Left renal pelvis (tissue), 4 donors: ENCODE measurements around the gene CCDC71L. TPM values are rescaled to one million over a fixed set of nuclear protein-coding genes. Genes with fewer than 3 reads are reported as not detected.
A peak's percentile ranks its signal among the peaks of the same experiment; 100 is the strongest.

Experiments used
- DNase-seq, 4 donors: peaks; one replicate each; pipeline ENCODE4 v3.0.0-alpha.2; 2013; ENCODE audit warnings: low read depth in 4 of 4, low spot score in 3 of 4
- polyA plus RNA-seq, 4 donors: library from polyadenylated mRNA; unstranded; fragments of 120-200 nt; gene quantifications; one replicate each; pipeline ENCODE4 v1.2.1, GENCODE V29; 2013; ENCODE audit not compliant: insufficient read length in 4 of 4

The CCDC71L gene
- polyA plus RNA-seq, 4 donors = 7.7 to 10.2 (median 8.9) TPM

DNA sequence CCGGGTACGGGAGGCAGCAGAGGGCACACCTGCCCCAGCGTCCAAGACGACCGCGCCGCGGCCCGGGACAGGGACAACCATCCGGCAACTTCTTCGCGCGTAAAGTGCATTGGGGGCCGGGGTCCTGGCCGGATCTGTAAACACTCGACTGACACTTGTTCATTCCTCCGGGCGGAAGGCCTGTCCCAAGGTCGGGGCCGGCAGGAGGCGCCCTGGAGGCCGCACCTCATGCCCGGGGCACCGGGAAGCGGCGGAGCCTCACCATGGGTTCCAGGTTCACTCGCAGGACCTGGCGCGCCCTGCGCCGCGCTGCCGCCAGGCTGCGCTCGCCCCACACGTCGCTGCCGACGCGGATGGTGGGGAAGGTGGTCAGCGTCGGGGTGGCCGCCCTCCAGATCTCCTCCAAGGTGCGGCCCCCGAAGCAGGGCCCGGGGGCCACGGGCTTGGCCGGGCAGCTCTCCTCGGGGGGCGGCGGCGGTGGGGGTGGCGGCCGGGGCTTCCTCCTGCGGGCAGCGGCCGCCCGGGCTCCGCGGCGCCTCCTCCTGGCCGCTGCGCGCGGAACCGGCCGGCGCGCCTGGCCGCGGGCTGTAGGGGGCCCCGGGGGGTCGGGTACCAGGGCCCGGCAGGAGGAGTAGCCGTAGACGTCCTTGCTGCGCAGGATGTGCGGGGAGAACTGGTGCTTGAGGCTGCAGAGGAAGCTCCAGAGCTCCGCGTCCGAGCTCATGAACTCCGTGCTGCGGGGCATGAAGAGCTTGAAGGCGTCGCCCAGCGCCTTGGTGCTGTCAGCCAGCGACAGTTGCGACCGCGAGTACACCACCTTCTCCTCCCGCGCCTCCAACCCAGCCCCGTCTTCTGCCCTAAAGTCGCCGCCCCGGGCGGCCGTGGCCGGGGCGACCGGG, 746 bp downstream of the CCDC71L start:
- DNase-seq = peak; percentile 24 to 51 (median 44)

DNA sequence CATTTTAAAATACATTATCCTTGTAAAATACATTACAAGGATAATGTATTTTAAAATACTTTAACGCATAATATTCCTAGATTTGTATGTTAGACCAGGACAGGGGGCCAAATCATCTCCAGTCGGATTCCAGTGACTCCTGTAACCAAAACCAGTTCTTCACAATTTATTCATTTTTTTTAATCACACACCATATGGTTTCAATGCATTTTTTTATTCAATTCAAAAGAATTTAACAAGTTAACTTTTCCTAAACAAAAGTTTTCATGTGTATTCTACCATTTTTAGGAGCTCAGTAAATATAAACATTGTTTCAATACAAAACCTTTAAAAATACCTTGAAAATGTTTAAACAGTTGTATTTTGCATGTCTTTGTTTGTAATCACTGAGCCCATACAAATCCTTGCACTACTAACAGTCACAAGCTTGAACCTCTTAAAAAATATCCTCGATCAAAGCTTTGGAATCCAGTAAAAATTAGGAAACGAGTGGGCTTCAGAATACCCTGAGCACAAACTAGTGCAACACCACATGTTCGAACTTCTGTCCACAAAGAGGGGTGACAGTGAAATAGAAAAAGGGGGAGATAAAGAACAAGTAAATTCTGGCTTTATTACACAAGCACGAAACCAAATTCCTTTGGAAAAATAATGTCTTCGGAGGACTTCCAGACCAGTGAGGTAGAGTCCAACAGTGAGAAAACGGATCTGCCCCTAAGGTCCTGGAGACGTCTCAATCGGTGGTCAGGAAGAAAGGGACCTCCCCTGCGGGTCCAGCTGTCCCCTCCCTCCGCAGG, 1.6 kb downstream of the CCDC71L start:
- DNase-seq = peak in 2 of 4 donors; percentile 3 to 10

DNA sequence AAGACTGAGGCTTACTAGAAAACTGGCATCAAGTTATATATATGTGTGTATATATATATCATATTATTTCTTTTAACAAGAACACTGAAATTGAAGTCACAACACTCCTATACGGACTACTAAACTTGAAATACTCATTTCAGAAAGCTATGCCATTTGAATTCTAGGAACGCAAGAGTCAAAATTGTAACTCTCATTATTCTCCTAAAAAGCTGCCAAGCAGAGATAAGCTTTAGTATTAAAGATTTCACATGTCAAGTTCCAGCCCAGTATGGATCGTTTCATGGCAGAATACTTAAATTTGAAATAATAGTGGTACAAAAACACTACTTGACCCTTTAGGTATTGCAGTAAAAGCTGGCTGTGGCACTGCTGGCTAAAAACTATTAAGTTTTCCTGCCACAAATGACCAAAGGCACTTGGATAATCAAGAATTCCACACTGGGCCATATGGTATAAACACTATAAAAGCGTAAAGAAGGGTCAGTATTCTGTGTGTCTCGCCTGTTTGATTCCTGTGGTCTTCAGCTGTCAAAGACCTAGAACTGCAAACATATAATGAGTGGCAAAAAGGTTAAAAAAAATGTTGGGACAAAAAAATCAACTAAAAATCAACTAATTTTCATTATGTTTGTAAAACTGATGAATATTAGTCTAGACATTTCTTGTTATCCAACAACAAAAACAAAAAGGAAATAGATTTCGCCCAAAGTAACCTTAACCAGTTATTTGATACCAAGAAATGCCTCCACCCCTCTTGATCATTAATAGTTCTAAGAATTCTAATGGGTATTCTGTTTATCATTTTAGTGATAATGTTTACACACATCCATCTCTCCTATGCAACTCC, 2.4 kb downstream of the CCDC71L start:
- DNase-seq = no peak

DNA sequence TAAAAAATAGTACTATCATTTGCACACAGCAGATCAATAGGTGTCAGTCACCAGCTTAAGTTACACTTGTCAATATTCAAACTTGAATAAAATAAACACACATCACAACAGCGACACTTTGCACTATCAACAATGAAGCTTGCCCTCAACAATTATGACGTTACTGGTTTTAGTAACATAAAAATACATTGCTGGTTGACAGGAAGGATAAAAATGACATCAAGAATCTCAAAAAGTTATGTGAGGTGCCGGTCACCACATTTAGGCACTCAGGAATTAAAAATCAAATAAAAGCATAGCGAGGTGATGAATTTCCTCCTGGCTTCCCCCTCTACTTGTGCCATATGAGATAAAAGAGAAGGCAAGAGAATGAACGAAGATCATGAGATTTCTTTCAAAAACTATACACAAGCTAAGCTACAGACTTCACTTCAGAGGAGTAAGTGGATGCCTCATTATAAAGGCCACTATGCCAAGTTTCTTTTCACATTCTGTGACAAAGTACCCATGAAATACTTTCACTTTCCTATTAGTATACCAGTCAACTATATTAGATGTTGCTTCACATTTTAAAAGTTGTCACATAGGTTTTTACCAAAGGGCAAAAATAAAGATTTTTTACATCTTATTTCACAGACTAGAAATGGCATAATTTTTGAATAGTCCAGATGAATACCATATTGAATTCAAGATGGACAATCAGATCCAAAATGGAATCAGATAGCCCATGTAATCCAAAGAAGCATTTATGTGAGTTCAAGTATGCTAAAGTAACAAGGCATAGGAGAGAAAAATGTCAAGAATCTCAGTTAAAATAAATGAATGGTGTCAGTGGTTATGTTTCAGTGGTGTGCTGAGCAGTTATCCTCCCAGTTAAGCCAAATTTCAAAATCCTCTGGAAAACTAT, 3.6 kb downstream of the CCDC71L start:
- no peak for DNase-seq

DNA sequence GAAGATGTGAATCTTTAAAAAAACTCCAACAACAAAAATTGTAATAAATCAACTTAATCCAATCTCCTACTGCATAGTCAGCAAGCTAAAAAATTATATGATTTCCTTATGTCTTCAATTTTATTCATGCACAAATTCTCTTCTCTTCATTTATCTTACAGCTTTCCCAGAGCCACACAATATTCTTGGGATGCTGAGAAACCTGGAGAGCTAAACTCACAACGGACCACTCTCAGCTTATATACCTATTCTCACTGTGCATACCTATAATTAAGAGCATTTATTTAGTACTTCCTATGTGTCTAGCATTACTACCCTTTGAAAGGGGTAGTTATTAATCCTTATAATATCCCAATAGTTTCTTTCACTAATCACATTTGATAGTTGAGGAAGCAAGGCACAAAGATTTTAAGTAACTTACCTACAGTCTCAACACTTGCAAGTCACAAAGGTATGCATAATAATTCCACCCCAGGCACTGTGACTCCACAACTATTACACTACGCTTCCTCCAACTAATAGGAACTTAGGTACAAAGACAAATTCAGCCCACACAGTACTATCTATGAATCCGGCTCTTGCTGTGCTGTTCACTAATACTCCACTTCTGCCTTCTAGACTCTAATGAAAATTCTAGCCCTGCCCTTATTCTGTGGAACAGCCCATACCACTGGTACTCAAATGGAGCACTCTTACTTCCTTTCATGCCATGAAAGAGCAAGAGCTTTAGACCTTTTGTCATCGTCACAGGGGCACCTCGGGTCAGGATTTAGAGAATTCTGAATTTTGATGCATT, 5.1 kb downstream of the CCDC71L start:
- no peak for DNase-seq

DNA sequence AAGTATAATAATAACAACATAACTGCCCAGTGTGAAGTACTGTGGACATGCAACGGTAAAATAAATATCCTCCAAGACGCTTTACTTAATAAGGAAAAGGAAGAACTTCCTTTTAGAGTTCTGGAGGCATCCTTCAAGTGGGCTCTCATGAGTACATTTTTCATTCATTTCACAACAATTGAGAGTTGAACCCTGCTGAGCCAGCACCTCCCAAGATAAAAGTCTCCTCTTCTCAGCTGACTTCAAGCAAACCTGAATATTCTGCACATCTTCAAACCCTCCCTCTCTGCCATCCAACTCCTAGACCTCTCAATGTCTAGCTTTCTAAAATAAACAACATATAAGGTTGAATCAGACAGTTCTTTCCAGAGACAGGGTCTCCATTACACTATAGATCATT, 7.5 kb downstream of the CCDC71L start:
- no peak for DNase-seq

DNA sequence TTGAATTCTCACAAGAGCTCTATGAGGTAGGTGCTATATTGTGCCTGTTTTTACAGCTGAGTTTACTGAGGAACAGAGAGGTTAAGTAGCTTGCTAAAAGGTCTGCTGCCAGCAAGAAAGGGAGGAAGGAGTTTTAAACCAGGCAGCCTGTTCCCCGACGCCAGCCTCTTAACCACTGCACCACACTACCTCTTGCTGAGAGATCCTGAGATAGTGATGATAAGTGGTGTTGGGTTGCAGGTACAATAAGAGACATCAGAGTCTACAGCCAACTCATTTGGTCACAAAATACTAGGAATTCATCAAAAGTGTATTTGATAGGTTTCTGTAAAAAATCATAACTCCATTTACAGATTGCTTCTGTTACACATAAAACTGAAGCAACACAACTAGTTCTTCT, 8.0 kb downstream of the CCDC71L start:
- DNase-seq = no peak

DNA sequence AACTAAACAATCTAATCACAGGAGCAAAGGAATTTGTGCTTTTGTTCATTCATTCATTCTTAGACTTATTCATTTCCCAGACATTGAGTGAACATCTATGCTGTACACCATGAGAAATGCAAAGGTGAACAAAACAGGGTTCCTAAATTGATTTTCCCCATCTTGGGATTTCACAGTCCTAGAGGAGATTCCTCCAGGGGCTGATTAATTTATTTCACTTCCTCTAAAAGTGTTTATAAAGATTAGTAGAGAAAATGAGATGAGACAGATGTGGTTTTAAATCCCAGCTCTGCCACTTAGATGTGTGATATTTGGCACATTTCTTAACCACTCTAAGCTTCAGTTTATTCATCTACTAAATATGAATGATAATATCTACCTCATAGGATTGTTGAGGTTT, 8.9 kb downstream of the CCDC71L start:
- DNase-seq = no peak

DNA sequence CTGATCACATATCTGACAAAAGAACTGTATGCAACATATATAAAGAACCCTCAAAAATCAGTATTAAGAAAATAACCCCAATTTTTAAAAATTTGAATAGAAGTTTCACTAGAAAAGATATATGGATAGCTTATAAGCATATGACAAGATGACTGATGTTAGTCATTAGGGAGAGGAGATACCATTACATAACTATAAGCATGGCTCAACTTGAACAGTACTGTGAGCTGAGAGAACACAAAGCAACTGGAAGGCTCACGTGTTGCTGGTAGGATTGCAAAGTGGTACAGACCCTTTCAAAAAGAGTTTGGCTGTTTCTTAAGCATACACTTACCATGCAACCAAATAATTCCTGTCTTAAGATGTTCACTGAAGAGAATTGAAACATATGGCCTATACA, 14.7 kb downstream of the CCDC71L start:
- DNase-seq = no peak

DNA sequence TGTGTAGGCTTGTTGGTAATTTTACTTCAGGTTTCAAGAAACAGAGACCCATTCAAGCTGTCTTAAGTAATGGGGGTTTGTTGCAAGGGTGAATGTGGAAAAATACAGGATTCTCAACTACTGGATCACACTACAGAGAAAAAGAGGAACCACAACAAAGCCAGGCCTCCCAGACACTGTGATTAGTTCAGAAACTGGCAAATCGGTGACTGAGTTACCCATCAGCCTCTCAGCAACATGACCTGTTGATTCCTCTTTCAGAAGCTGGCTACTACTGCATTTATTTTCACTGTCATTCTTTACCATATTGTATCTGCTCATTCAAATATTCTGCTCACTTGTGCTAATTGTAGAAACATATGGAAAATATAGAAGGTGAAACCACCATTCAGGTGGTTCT, 16.0 kb downstream of the CCDC71L start:
- no peak for DNase-seq

DNA sequence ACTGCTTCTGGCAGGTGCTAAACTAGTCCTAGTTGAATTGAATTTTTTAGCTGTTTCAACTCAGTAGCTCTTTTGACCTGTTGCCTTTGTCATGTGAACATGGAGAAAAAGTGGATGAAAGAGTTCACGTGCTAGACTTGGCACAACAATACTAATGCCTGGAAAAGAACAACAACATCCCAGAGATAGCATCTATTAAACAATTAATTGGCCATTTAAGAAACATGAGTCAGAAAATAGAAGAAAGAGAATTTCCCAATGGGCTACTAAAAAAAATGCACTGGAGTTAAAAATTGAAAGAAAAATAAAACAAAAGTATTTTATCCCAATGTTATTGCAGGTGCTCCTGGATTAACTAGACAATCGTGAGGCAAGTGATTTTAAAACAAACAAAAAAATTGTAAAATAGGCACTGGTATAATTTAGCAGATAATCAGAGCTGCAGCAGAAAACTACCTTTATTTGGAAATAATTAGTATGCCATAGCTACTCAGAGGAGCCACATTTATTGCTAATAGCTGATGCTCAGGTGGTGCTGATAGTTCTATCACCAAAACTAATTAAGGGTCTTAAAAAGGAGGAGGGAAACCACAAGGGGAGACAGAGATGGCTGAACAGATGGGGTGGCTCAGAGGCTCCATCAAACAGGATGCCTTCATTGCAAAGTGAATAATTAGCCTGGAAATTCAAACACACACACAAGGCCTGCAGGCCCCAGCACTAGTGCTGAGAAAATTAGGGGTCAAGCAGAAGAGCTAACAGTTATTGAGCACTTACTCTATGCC, 17.6 kb downstream of the CCDC71L start:
- no peak for DNase-seq

DNA sequence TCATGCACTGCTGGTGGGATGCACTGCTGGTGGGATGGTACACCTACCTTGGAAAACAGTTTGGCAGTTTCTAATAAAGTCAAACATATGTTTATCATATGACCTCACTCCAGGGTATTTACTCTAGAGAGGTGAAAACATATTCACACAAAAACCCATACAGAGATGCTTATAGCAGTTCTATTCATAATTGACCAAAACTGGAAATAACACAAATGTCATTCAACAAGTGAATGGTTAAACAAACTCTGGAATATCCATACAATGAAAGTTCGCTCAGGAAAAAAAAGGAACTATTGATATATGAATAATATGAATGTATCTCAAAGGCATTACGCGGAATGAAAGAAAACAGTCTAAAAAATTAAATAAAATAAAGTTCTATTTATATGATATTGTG, 19.5 kb downstream of the CCDC71L start:
- no peak for DNase-seq

DNA sequence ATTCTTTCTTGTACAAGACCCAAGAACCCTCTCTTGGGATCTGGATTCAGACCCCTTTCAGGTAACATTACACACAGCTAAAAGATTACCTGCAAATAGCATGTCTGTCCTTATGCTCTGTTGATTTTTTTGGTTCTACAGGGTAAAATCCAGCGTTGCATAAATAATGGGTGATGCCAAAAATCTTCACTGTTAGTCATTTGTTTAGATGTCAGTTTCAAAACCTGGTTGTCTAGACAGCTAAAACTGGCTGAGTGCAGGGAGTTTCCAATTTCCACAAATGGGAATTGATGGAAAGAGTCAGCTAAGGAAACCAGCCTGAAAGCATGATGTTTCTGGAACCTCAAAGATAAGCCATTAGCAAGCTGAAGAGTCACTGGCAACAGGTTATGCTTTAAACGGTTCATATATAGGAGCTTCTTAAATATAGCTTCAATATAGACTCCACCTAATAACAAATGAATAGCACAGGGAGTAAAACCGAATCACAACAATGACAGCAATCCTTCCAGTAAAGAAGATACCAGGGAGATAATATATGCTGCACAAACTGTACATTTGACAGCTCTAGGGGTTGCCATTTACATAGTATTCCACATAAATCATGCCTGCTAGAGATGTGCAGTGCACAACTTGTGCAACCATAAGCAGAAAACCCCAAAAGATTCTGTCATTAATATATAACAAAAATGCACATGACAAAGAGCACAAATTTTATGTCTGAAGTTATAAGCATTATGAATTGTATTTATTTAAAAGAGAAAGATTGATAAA, 20.4 kb downstream of the CCDC71L start:
- DNase-seq = no peak

DNA sequence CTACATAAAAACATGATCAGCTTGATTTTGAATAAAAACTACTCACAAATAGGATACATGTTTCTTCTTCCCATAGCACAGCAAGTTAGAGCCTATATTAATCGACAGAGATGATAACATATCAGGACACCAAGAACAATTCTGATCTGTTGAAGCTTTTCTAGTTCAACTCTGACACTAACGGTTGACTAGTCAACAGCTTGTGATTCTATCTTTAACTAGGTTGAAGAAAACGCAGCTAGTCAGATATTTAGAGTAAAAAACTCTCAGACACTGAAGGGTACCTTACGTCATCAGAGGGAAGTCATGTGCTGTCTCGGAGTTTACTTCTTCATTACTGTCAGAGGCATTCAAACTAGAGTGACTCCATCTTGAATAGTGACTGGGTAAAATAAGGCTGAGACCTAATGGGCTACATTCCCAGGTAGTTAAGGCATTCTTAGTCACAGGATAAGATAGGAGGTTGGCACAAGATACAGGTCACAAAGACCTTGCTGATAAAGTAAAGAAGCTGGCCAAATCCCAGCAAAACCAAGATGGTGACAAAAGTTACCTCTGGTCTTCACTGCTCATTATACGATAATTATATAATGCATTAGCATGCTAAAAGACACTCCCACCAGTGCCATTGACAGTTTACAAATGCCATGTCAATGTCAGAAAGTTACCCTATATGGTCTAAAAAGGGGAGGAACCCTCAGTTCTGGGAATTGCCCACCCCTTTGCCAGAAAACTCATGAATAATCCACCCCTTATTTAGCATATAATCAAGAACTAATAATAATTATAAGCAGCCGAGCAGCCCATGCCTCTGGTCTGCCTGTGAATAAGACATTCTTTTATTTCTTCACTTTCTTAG, 21.3 kb downstream of the CCDC71L start:
- no peak for DNase-seq

DNA sequence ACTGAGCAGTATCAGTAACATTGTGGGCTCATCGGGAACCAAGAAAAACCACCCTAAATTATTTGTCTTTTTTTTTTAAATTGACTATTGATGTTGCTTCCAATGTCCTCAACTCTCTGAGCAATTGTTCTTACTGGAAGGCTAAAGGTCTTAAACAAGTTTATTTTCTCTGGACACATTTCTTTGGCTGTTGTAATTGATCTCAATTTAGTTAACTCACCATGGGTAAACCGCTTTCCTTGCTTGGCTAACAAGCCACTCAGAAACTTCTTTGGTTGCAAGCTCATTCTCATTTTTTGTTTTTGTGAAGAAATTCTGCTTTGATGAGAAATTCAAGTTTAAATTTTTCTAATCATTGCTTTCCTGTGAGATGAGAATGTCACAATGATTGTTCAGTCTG, 25.5 kb downstream of the CCDC71L start:
- DNase-seq = no peak

DNA sequence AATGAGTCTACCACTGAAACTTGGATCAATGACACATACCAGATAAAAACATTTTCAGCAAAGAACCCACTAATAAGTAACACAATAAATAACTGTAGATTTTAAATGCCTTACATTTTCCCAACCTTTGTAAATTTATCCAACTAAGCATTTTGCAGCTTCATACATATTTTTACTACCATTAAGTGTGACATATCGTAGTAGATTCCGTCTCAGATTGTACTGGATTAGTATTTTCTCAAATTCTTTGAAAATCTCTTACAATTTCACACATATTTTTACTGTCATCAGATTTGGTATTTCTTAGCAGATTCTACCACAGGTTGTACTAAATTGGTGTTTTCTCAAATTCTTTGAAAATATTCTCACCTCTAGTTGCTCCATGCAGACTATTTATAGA, 26.0 kb downstream of the CCDC71L start:
- no peak for DNase-seq

DNA sequence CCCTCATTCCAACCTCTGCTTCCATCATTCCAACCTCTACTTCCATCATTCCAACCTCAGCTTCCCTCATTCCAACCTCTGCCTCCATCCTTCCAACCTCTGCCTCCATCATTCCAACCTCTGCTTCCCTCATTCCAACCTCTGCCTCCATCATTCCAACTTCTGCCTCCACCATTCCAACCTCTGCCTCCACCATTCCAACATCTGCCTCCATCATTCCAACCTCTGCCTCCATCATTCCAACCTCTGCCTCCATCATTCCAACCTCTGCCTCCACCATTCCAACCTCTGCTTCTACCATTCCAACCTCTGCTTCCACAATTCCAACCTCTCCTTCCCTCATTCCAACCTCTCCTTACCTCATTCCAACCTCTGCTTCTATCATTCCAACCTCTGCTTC, 30.3 kb downstream of the CCDC71L start:
- no peak for DNase-seq
